PC-3 (cell line): Measurements from ENCODE around the gene LRBA.

Experiments used
- EZH2 ChIP-seq: fragments of 300-600 bp; sonication (generic); IDR thresholded peaks from one replicate; pipeline ENCODE4 v1.6.1; 2017; ENCODE audit warnings: antibody characterized with exemption, mild to moderate bottlenecking, low read length; ENCODE audit not compliant: unreplicated experiment
- TF ChIP-seq, protein P1 (sequence below): fragments of 300-600 bp; sonication (generic); conservative IDR thresholded peaks from 2 replicates; pipeline ENCODE4 v1.5.1; 2017; ENCODE audit warnings: antibody characterized with exemption, low read depth, mild to moderate bottlenecking, low read length

- TF ChIP-seq, protein P1, sequence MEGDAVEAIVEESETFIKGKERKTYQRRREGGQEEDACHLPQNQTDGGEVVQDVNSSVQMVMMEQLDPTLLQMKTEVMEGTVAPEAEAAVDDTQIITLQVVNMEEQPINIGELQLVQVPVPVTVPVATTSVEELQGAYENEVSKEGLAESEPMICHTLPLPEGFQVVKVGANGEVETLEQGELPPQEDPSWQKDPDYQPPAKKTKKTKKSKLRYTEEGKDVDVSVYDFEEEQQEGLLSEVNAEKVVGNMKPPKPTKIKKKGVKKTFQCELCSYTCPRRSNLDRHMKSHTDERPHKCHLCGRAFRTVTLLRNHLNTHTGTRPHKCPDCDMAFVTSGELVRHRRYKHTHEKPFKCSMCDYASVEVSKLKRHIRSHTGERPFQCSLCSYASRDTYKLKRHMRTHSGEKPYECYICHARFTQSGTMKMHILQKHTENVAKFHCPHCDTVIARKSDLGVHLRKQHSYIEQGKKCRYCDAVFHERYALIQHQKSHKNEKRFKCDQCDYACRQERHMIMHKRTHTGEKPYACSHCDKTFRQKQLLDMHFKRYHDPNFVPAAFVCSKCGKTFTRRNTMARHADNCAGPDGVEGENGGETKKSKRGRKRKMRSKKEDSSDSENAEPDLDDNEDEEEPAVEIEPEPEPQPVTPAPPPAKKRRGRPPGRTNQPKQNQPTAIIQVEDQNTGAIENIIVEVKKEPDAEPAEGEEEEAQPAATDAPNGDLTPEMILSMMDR = no peak
- no peak for TF ChIP-seq EZH2
Measured at GRCh38 chr4:150302553-150302952, 712.5 kb downstream of the LRBA start.
